ENCODE measurements around the gene BANK1.

DNA sequence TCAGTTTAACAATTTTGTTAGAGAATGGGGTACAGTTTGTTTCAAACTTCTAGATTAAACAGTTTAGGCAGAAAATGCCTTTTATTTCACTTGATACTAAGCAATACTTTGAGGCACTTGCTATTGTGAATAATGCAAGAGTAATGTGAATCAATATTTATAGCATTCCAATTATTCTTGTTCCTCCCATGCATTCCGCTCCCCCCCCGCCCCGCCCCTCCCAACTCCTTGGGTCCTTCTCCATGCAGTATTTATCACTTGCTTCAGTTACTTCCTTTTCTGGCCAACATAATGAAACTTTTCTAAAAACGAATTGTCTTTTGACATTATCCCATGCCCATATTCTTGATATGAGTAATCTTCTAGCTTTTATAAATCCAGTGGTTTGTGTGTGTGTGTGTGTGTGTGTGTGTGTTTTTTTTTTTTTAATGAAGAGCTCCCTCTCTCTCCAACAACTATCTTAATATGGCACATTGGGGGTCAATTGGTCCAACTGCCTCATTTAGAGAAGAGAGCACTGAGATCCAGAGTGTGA lies 1.6 kb downstream of the BANK1 start:
- TF ChIP-seq, protein P1, sequence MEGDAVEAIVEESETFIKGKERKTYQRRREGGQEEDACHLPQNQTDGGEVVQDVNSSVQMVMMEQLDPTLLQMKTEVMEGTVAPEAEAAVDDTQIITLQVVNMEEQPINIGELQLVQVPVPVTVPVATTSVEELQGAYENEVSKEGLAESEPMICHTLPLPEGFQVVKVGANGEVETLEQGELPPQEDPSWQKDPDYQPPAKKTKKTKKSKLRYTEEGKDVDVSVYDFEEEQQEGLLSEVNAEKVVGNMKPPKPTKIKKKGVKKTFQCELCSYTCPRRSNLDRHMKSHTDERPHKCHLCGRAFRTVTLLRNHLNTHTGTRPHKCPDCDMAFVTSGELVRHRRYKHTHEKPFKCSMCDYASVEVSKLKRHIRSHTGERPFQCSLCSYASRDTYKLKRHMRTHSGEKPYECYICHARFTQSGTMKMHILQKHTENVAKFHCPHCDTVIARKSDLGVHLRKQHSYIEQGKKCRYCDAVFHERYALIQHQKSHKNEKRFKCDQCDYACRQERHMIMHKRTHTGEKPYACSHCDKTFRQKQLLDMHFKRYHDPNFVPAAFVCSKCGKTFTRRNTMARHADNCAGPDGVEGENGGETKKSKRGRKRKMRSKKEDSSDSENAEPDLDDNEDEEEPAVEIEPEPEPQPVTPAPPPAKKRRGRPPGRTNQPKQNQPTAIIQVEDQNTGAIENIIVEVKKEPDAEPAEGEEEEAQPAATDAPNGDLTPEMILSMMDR (IDR thresholded peaks at IDR 0.05): no peak
- TF ChIP-seq POLR2A (IDR thresholded peaks at IDR 0.05): no peak
